Transverse colon (tissue), 3 donors: Measurements from ENCODE around the gene C15orf39.

Experiments used
- CTCF ChIP-seq, 5 experiments: fragments of 200-600 bp in 3 of 5; fragments of 450-650 bp in 2 of 5; sonication (generic) in 3 of 5; IDR thresholded peaks; 1 replicate in 2 of 5; 2 replicates in 3 of 5; pipeline ENCODE4 v1.5.1; 2016 to 2017; ENCODE audit warnings: antibody characterized with exemption in 5 of 5, inconsistent platforms in 3 of 5, mild to moderate bottlenecking in 2 of 5, moderate library complexity in 1 of 5
- EP300 ChIP-seq: sonication (generic); formaldehyde crosslinking; IDR thresholded peaks from one replicate; pipeline ENCODE4 v1.6.1; 2017; ENCODE audit warnings: antibody characterized with exemption, low read depth
- POLR2A ChIP-seq: fragments of 450-650 bp; IDR thresholded peaks from one replicate; pipeline ENCODE4 v1.6.1; 2016; ENCODE audit warnings: antibody characterized with exemption, mild to moderate bottlenecking, moderate library complexity

- TF ChIP-seq CTCF (IDR thresholded peaks at IDR 0.05): no peak
- no peak for TF ChIP-seq EP300
- no peak for TF ChIP-seq POLR2A
These were observed 4.5 kb upstream of the C15orf39 start for GRCh38 chr15:75197062-75197630.
